IMR-90 (cell line): Measurements from ENCODE around the gene KIF21A. TPM values are rescaled to one million over a fixed set of nuclear protein-coding genes. Genes with fewer than 3 reads are reported as not detected.

Source experiments
- ATAC-seq: fragments of 200-7000 bp; cut with Tn5 transposase; 2 replicates; pipeline ENCODE4 v1.9.1; 2020; ENCODE audit warnings: low read depth, mild to moderate bottlenecking, moderate library complexity
- BruUV-seq: library from RNA; stranded (reverse); fragments of 400-500 nt; replicated peaks from 2 replicates; lab custom pipeline; 2021; lab: Mats Ljungman, UMichigan
- CTCF ChIA-PET: fragments of 300-600 bp; formaldehyde crosslinking; extraction: SDS; loops from one replicate; lab custom pipeline; 2021; ENCODE audit warnings: antibody characterized with exemption; lab: Yijun Ruan, JAX
- POLR2A ChIA-PET: fragments of 300-600 bp; sonication (Branson Sonifier 250); formaldehyde crosslinking; loops from one replicate; lab custom pipeline; 2022; ENCODE audit warnings: antibody characterized with exemption; ENCODE audit not compliant: unreplicated experiment; lab: Charles Lee
- DNase-seq: peaks from one replicate; pipeline ENCODE4 v3.0.0; 2013
- H2AFZ ChIP-seq: replicated peaks from 2 replicates; pipeline ENCODE3; 2013; ENCODE audit warnings: low read length, mild to moderate bottlenecking; ENCODE audit not compliant: poor library complexity
- H2AK5ac ChIP-seq: 2 replicates; pipeline ENCODE4 v1.6.1; 2013; ENCODE audit warnings: low read depth, low read length, inconsistent platforms
- H2AK9ac ChIP-seq: replicated peaks from 2 replicates; pipeline ENCODE3; 2013; ENCODE audit warnings: mild to moderate bottlenecking, low read depth, low read length, moderate library complexity; ENCODE audit not compliant: poor library complexity
- H2BK120ac ChIP-seq: 2 replicates; pipeline ENCODE4 v1.6.1; 2013; ENCODE audit warnings: low read depth, low read length, inconsistent platforms
- H2BK15ac ChIP-seq: 3 replicates; pipeline ENCODE4 v1.6.1; 2013; ENCODE audit warnings: low read depth, low read length, inconsistent platforms
- H2BK20ac ChIP-seq: 2 replicates; pipeline ENCODE4 v1.6.1; 2013; ENCODE audit warnings: low read depth, mild to moderate bottlenecking, inconsistent platforms, low read length, moderate library complexity
- H2BK5ac ChIP-seq: 2 replicates; pipeline ENCODE4 v1.6.1; 2013; ENCODE audit warnings: mild to moderate bottlenecking, low read depth, low read length, inconsistent platforms; ENCODE audit not compliant: poor library complexity, severe bottlenecking
- H3K14ac ChIP-seq: replicated peaks from 2 replicates; pipeline ENCODE4 v1.6.1; 2013; ENCODE audit warnings: low read depth, low read length, inconsistent platforms
- H3K18ac ChIP-seq: 2 replicates; pipeline ENCODE4 v1.6.1; 2013; ENCODE audit warnings: low read depth, low read length, control low read depth
- H3K23ac ChIP-seq: 2 replicates; pipeline ENCODE4 v1.6.1; 2013; ENCODE audit warnings: low read depth, low read length, inconsistent platforms
- H3K27ac ChIP-seq: 2 replicates; pipeline ENCODE4 v1.5.1; 2013; ENCODE audit warnings: mild to moderate bottlenecking, control low read depth, low read length; ENCODE audit not compliant: insufficient read depth
- H3K27me3 ChIP-seq: 2 replicates; pipeline ENCODE4 v1.6.1; 2013; ENCODE audit warnings: low read length; ENCODE audit not compliant: control insufficient read depth, insufficient read depth
- H3K36me3 ChIP-seq: 2 replicates; pipeline ENCODE4 v1.6.1; 2013; ENCODE audit warnings: low read length, mixed read lengths; ENCODE audit not compliant: control insufficient read depth, insufficient read depth
- H3K4ac ChIP-seq: 2 replicates; pipeline ENCODE4 v1.6.1; 2013; ENCODE audit warnings: low read depth, low read length, inconsistent platforms
- H3K4me1 ChIP-seq: 2 replicates; pipeline ENCODE4 v1.6.1; 2013; ENCODE audit warnings: low read length, mixed read lengths; ENCODE audit not compliant: control insufficient read depth, insufficient read depth
- H3K4me2 ChIP-seq: 2 replicates; pipeline ENCODE4 v1.6.1; 2013; ENCODE audit warnings: low read depth, mild to moderate bottlenecking, control low read depth, low read length, moderate library complexity
- H3K4me3 ChIP-seq: 2 replicates; pipeline ENCODE4 v1.5.1; 2013; ENCODE audit warnings: low read depth, mild to moderate bottlenecking, control low read depth, low read length, moderate library complexity; ENCODE audit not compliant: insufficient read depth
- H3K56ac ChIP-seq: 2 replicates; pipeline ENCODE4 v1.6.1; 2013; ENCODE audit warnings: low read length, inconsistent platforms; ENCODE audit not compliant: insufficient read depth; ENCODE audit errors: extremely low read depth
- H3K79me1 ChIP-seq, 2 experiments: 2 replicates each; pipeline ENCODE4 v1.6.1; 2013; ENCODE audit warnings: low read length in 2 of 2, inconsistent platforms in 1 of 2, low read depth in 1 of 2
- H3K9ac ChIP-seq: 2 replicates; pipeline ENCODE4 v1.6.1; 2013; ENCODE audit warnings: low read depth, low read length, control low read depth
- H3K9me1 ChIP-seq: 2 replicates; pipeline ENCODE4 v1.6.1; 2013; ENCODE audit warnings: low read length, inconsistent platforms; ENCODE audit not compliant: insufficient read depth
- H3K9me3 ChIP-seq: 2 replicates; pipeline ENCODE4 v1.6.1; 2013; ENCODE audit warnings: low read length; ENCODE audit not compliant: control insufficient read depth, insufficient read depth
- H4K20me1 ChIP-seq: 2 replicates; pipeline ENCODE4 v1.6.1; 2013; ENCODE audit warnings: low read length, inconsistent platforms; ENCODE audit not compliant: insufficient read depth
- H4K5ac ChIP-seq: 2 replicates; pipeline ENCODE4 v1.6.1; 2013; ENCODE audit warnings: mild to moderate bottlenecking, low read depth, low read length, control low read depth
- H4K8ac ChIP-seq, 2 experiments: 2 replicates each; pipeline ENCODE4 v1.6.1; 2013; ENCODE audit warnings: low read depth in 2 of 2, low read length in 2 of 2, control low read depth in 1 of 2, inconsistent platforms in 1 of 2
- H4K91ac ChIP-seq: 2 replicates; pipeline ENCODE4 v1.6.1; 2013; ENCODE audit warnings: low read depth, low read length, inconsistent platforms; ENCODE audit not compliant: insufficient read depth
- CEBPB ChIP-seq: IDR thresholded peaks from 2 replicates; pipeline ENCODE4 v1.6.1; 2012; ENCODE audit warnings: low read depth, low read length, improper control_type of control experiment
- ELK1 ChIP-seq: fragments of 150-350 bp; IDR thresholded peaks from 2 replicates; pipeline ENCODE4 v1.6.1; 2016; ENCODE audit warnings: low read depth, mild to moderate bottlenecking, low read length, moderate library complexity, borderline replicate concordance
- MAFK ChIP-seq: IDR thresholded peaks from 2 replicates; pipeline ENCODE4 v1.6.1; 2012; ENCODE audit warnings: low read depth, low read length, improper control_type of control experiment
- MXI1 ChIP-seq: IDR thresholded peaks from 2 replicates; pipeline ENCODE4 v1.6.1; 2012; ENCODE audit warnings: low read depth, mild to moderate bottlenecking, low read length, moderate library complexity, borderline replicate concordance
- RCOR1 ChIP-seq: IDR thresholded peaks from 2 replicates; pipeline ENCODE4 v1.6.1; 2012; ENCODE audit warnings: mild to moderate bottlenecking, low read length, improper control_type of control experiment; ENCODE audit not compliant: insufficient replicate concordance
- RFX5 ChIP-seq: IDR thresholded peaks from 2 replicates; pipeline ENCODE4 v1.8.0; 2012; ENCODE audit warnings: low read depth, mild to moderate bottlenecking, low read length, moderate library complexity
- SMC3 ChIP-seq: fragments of 150-350 bp; IDR thresholded peaks from 2 replicates; pipeline ENCODE4 v1.6.1; 2016; ENCODE audit warnings: low read depth, mild to moderate bottlenecking, antibody characterized with exemption, low read length, moderate library complexity
- WGBS, 2 experiments: methylation state at CpG; one replicate each; pipeline versions ENCODE4 v1.1.5 to v1.1.7; 2013; ENCODE audit warnings: missing lambda C conversion rate in 2 of 2; ENCODE audit not compliant: insufficient read length in 1 of 2; ENCODE audit errors: extremely low coverage in 2 of 2; 5-methylcytosine and 5-hydroxymethylcytosine counted together
- dilution Hi-C: fragments of 300-500 bp; cut with HindIII; formaldehyde crosslinking; loops from one replicate; pipeline ENCODE4 v1.14.3; 2018; ENCODE audit warnings: low sequenced_read_pairs; ENCODE audit not compliant: unreplicated experiment
- in situ Hi-C: fragments of 300-500 bp; cut with MboI; formaldehyde crosslinking; loops from 3 replicates; pipeline ENCODE4 v1.14.3; 2019; ENCODE audit warnings: low sequenced_read_pairs, inconsistent platforms, mixed read lengths
- intact Hi-C: fragments of 100-400 bp; cut with micrococcal nuclease; formaldehyde crosslinking; loops from 2 replicates; pipeline ENCODE4 v1.10.0; 2022
- polyA plus RNA-seq, 3 experiments: library from polyadenylated mRNA; depleted of rRNA; stranded (reverse); fragments of >200 nt; gene quantifications; 2 replicates each; pipeline ENCODE4 v1.2.3, GENCODE V29; 2012; ENCODE audit warnings: low replicate concordance in 1 of 3
- total RNA-seq: library from RNA; depleted of rRNA; stranded (reverse); fragments of >200 nt; gene quantifications from 2 replicates; pipeline ENCODE4 v1.2.3, GENCODE V29; 2012
- TF ChIP-seq, protein P1 (sequence below): fragments of 150-350 bp; IDR thresholded peaks from 2 replicates; pipeline ENCODE4 v1.6.1; 2017; ENCODE audit warnings: mild to moderate bottlenecking, antibody characterized with exemption, low read length, low read depth

Gene KIF21A
- total and polyA plus RNA-seq, 2 of the 4 experiments (the other 2 are of a cell fraction): 0.38 to 1.1 TPM

DNA sequence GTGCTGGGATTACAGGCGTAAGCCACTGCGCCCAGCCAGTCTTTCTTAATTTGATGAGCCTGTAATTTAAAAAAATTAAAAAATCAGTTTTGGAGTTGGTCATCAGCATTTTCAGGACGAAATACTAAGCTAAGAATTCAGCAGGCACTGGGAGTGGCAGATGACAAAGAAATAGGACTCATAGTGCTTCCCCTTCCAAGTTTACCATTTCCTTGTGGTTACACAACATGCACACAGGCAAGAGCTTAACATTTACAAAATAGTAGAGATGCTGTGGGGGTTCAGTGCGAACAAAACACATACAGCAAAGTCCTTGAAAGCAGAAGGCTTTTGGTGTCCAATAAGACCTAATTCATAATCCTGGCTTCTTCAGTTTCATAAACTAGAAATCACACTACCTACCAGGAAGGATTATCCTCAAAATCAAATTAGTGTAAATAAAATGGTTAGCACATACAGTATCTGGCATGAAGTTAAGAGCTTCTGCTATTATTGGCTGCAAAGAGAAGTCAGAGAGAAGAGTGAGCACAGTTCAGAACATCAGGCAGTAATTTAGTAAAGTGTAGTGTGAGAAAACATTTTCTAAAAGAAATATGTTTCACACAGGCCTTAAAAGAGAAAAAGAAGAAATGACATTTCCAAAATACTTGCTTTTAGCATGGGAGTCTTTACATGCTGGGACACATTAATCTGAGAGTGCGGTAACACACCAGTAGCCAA lies 22.2 kb upstream of the KIF21A start:
- TF ChIP-seq RFX5 (no peak), MXI1 (no peak), RCOR1 (no peak), ELK1 (no peak), CEBPB (no peak), MAFK (no peak), SMC3 (no peak)
- TF ChIP-seq, protein P1, sequence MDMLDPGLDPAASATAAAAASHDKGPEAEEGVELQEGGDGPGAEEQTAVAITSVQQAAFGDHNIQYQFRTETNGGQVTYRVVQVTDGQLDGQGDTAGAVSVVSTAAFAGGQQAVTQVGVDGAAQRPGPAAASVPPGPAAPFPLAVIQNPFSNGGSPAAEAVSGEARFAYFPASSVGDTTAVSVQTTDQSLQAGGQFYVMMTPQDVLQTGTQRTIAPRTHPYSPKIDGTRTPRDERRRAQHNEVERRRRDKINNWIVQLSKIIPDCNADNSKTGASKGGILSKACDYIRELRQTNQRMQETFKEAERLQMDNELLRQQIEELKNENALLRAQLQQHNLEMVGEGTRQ: no peak
- H3K4ac ChIP-seq: no peak overlapping the region
- H3K23ac ChIP-seq: no peak overlapping the region
- no peak overlapping the region for H3K27ac ChIP-seq
- no peaks in the 10 kb centered on the region for H4K20me1 ChIP-seq
- WGBS, 2 experiments: no CpG with 5 or more reads among the region's 5 CpGs
- no peak overlapping the region for H3K18ac ChIP-seq
- H2BK5ac ChIP-seq: no peak overlapping the region
- DNase-seq: no peak
- no peaks in the 10 kb centered on the region for H3K36me3 ChIP-seq
- ChIA-PET CTCF (no interaction called here), POLR2A (no interaction called here)
- H3K27me3 ChIP-seq: no peaks in the 10 kb centered on the region
- no peaks in the 10 kb centered on the region for H3K79me1 ChIP-seq
- no peak overlapping the region for H4K8ac ChIP-seq
- no peak overlapping the region for H2AK9ac ChIP-seq
- no peak overlapping the region for H2BK15ac ChIP-seq
- dilution Hi-C loops: no loop called here
- H4K5ac ChIP-seq: no peak overlapping the region
- no peak overlapping the region for H3K4me3 ChIP-seq
- no peak overlapping the region for H2BK120ac ChIP-seq
- no peaks in the 10 kb centered on the region for H3K9me1 ChIP-seq
- H3K14ac ChIP-seq: no peak overlapping the region
- H4K91ac ChIP-seq: no peak overlapping the region
- no peaks in the 10 kb centered on the region for H3K4me1 ChIP-seq
- ATAC-seq: no peak
- H3K9ac ChIP-seq: no peak overlapping the region
- H2AFZ ChIP-seq: no peak overlapping the region
- H2AK5ac ChIP-seq: no peak overlapping the region
- BruUV-seq: no TSS peak
- H3K56ac ChIP-seq: no peak overlapping the region
- H3K9me3 ChIP-seq: no peaks in the 10 kb centered on the region
- H3K4me2 ChIP-seq: no peak overlapping the region
- intact Hi-C loops: no loop called here
- H2BK20ac ChIP-seq: no peak overlapping the region
- in situ Hi-C loops: no loop called here
